Measurements from ENCODE around the gene HNF1B.

Gene HNF1B

DNA sequence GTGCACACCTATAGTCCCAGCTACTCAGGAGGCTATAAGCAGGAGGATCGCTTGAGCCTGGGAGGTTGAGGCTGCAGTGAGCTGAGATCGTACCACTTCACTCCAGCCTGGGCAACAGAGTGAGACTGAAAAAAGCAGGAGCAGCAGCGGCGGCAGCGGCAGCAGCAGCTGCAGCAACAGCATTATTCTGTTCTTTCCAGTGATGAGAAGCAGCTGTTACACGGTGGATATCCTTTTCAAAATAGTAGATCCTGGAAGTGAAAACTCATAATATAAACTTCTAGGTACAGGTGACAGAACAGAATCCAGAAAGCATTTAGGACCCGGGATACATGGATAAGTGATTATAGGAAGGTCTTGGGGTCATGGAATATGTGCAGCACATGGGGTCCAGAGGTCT lies 17.8 kb upstream of the HNF1B start:
- DNase-seq (ENCODE audit: low read depth in 1 of 2, low spot score in 1 of 2): no peak

DNA sequence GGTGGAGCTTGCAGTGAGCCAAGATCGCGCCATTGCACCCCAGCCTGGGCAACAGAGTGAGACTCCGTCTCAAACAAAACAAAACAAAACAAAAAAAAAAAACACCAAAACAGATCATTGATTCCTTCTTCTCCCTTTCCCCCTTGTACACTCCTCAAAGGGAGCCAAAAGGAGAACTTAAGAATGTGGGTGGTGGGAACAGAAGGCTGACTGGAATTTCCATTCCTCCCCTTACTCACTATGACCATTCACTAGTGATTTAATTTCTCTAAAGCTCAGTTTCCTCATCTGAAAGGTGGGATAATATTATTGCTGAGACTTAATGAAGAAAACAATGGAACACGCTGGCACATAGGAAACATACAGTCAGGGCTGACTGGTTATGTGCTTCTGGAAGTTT lies 17.1 kb upstream of the HNF1B start:
- DNase-seq (ENCODE audit: low read depth in 1 of 2, low spot score in 1 of 2): no peak

GRCh38 chr17:37761059-37761458 lies 16.2 kb upstream of the HNF1B start:
- DNase-seq (ENCODE audit: low read depth in 1 of 2, low spot score in 1 of 2): no peak

DNA sequence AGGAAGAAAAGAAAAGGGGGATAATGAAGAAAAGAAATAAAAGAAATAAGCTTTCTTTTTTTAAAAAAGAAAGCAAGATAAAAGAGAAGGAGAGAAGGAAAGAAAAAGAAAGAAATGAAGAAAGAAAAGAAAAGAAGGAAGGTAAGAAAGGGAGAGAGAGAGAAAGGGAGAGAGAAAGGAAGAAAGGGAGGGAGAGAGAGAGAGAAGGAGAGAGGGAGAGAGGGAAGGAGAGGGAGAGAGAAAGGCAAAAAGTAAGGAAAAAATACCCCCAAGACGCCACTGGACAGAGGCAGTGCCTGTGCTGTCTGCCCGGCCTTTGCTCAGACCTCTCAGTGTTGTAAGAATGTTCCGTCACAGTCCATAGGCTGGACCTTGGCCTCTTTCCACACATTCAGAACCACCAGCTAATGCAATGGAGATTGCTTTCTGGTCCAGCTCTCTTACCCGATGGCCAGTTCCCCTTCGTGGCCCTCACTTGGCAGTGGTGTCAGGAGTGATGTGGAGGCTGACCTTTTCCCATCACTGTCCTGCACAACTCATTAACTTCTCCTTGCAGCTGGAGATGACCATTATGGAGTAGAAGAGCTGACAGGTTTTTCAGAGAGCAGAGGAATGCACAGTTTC lies 14.3 kb upstream of the HNF1B start:
- DNase-seq (ENCODE audit: low read depth in 1 of 2, low spot score in 1 of 2): no peak

DNA sequence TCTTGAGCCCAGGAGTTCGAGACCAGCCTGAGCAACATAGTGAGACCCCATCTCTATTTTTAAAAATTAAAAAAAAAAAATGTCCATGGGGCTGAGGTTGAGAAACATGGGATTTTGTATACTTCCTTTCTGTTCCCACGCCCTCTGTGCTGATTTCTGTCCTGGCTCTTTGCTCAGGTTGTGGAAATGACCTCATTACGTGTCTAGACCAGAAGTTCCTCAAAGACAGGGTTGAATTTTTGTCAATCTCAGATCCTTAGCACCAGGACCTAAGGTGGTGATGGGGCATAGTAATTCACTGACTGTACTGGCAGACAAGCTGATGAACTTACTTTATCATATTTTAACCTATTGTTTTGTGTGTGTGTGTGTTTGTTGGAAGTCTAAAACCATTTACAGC lies 11.2 kb upstream of the HNF1B start:
- no peak for DNase-seq (ENCODE audit: low read depth in 1 of 2, low spot score in 1 of 2)

- DNase-seq (ENCODE audit: low read depth in 1 of 2, low spot score in 1 of 2): no peak
Observed at GRCh38 chr17:37755455-37755854, 10.6 kb upstream of the HNF1B start.

DNA sequence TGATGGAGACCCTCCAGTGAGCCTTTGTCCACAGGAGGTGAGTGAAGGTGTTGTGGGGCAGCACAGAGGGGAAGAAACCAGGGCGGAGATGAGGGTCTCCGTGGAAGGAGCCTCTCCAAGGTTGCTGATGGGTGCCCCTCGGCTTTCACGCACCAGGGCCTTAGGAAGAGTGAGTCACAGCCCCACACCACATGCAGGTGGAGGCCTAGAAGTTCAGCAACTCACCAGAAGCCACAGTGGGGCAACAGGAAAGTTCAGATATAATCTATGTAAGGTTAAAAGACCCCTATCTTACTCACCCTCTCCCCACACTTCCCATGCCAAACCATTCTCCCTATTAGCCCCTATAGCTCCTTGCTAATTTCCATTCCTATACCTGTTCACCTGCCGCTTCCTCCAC lies 9.5 kb upstream of the HNF1B start:
- no peak for DNase-seq (ENCODE audit: low read depth in 1 of 2, low spot score in 1 of 2)

GRCh38 chr17:37752482-37752881 lies 7.6 kb upstream of the HNF1B start:
- no peak for DNase-seq (ENCODE audit: low read depth in 1 of 2, low spot score in 1 of 2)

GRCh38 chr17:37750768-37751475 lies 6.1 kb upstream of the HNF1B start:
- DNase-seq (ENCODE audit: low read depth in 1 of 2, low spot score in 1 of 2): no peak

- no peak for DNase-seq (ENCODE audit: low read depth in 1 of 2, low spot score in 1 of 2)
Observed at GRCh38 chr17:37750292-37750691, 5.4 kb upstream of the HNF1B start.

DNA sequence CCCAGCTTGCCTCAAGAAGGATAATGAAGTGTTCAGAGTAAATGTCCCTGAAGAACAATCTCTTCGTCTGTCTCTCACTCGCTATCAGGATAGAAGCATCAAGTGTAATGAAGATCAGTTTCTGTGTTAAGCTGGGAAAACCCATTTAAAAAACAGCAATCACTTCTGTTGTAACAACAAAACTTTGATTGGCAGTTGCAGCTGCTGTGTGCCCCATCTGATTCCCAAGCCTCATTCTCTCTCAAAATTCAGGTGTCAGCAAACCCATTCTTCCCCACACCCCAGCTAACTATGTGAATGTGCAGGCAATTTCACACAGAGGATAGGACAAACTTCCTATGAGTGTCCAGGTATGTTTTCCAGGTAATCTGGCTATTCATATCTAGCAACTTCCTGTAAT lies 2.4 kb upstream of the HNF1B start:
- DNase-seq (ENCODE audit: low read depth in 1 of 2, low spot score in 1 of 2): no peak

- no peak for DNase-seq (ENCODE audit: low read depth in 1 of 2, low spot score in 1 of 2)
Observed at GRCh38 chr17:37746617-37747016, 1.8 kb upstream of the HNF1B start.

DNA sequence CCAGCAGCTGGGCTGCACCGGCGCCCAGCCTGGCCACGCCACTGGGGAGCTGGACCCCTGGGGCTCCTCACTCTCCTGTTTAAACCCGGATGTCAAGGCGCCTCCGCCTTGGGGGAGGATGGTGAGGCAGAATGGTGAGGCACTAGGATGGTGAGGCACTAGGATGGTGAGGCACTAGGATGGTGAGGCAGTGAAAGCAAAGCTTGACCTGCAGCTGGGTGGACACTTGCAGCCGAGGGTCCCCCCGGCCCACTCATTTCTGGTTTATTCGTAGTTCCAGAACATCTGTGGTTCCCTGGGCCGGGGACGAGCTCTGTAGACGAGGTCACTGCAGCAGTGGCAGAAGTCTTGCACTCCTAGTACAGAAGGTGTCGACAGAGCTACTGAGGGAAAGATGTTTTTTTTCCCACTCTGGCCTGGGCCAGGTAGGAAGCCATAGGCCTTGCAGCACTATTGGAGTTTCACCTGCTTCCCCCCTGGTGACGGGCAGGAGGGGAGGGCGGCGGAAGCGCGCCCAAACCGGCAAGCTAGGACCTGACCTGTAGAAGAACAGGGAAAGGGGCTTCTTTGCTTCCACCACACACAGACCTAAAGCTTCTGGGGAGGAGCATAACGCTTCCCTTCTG lies 1.1 kb upstream of the HNF1B start:
- no peak for DNase-seq (ENCODE audit: low read depth in 1 of 2, low spot score in 1 of 2)

GRCh38 chr17:37744633-37744927 lies 279 bp downstream of the HNF1B start:
- no peak for DNase-seq (ENCODE audit: low read depth in 1 of 2, low spot score in 1 of 2)

DNA sequence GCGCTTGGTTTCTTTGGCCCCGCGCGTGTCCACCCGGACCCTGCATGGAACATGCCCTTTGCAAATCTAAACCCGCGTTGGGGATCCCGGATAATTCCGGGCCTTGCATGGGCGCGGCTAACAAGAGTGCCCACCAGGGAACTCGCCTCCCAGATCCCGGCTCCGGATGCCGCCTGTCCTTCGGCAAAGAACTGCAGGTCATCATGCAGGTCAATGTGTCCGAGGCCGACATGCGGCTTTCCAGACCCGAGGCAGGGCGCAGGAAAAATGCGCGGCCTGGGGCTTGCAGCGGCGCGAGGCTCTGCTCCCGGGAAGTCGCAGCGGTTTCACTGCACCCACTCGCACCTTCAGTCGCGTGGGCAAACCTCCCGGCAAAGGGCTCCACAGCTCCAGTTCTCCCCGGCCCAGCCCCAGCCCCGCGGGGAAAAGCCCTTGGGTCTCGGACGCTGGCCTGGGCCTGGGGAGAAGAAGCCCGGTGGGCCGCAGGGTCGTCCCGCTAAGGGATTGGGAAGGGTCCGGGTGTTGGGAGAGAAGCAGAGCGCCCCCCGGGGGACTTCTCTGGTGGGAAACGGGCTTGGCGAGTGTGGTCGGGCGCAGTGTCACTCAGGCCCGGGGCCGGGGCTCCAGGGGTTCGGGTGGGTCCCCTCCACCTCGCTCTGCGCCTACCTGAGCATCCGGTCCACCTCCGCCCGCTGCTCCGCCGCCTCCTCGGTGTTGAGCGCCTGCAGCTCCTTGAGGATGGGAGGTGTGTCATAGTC lies 805 bp downstream of the HNF1B start:
- no peak for DNase-seq (ENCODE audit: low read depth in 1 of 2, low spot score in 1 of 2)

GRCh38 chr17:37743612-37743874 lies 1.3 kb downstream of the HNF1B start:
- no peak for DNase-seq (ENCODE audit: low read depth in 1 of 2, low spot score in 1 of 2)

GRCh38 chr17:37742762-37743611 lies 1.9 kb downstream of the HNF1B start:
- DNase-seq (ENCODE audit: low read depth in 1 of 2, low spot score in 1 of 2): no peak

DNA sequence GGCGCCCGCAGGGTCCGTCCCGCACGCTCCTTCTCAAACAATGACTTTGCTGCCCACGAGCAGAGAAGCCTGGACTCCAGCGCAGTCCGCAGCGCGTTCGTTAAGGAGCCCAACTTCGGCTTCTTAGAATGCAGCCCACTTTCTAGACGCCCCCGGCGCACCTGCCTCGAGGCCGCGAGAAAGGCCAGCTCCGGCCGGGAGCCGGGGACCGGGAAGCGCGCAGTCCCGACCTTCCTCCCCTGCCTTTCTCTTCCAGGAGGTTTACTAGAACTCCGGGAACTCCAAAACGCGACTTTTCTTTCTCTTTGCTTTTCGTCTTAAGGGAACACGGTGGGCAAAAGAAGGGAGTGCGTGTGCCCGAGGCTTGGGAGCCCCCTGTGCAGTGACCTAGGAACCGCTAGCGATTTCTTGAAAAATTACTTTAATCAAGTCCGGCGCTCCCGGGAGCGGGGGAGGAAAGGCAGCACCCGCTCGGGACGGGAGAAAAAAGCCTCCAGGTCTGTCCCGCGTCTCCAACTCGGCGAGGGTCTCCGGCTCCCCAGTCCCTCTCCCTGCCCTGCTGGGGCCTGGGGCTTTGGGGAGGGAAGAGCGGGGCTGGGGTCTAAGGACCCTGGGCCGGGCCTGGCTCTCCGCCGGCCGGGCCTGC lies 2.6 kb downstream of the HNF1B start:
- no peak for DNase-seq (ENCODE audit: low read depth in 1 of 2, low spot score in 1 of 2)

GRCh38 chr17:37741341-37742115 lies 3.3 kb downstream of the HNF1B start:
- DNase-seq (ENCODE audit: low read depth in 1 of 2, low spot score in 1 of 2): no peak

- DNase-seq (ENCODE audit: low read depth in 1 of 2, low spot score in 1 of 2): no peak
Observed at GRCh38 chr17:37740915-37741314, 3.9 kb downstream of the HNF1B start.
